ENCODE results near the gene C1orf159.
"Not testable (repeated sequence)": the region's sequence is repeated elsewhere in the genome, so short reads cannot be mapped to it uniquely, and the experiment has no call there.

C1orf159 gene

GRCh38 chr1:1101503-1101902 lies 14.4 kb downstream of the C1orf159 start:
- H3K4me3 ChIP-seq (ENCODE audit: low read depth, low read length), result no peak overlapping the region
- H3K79me2 ChIP-seq, result no peaks in the 10 kb centered on the region
- no peaks in the 10 kb centered on the region for H3K9me3 ChIP-seq (ENCODE audit: control insufficient read depth, low read length)
- TF ChIP-seq CTCF (IDR thresholded peaks at IDR 0.05), result no peak
- H3K4me2 ChIP-seq (ENCODE audit: low read length), result no peak overlapping the region
- H3K9ac ChIP-seq, result no peak overlapping the region
- H2AFZ ChIP-seq, result no peak overlapping the region
- H3K36me3 ChIP-seq (ENCODE audit: control insufficient read depth, insufficient read depth, low read length), result no peaks in the 10 kb centered on the region
- H3K27ac ChIP-seq, result no peak overlapping the region
- H3K4me1 ChIP-seq, result no peaks in the 10 kb centered on the region
- no peaks in the 10 kb centered on the region for H3K27me3 ChIP-seq (ENCODE audit: control insufficient read depth, insufficient read depth, low read length)

GRCh38 chr1:1100296-1100695 lies 15.6 kb downstream of the C1orf159 start:
- Histone ChIP-seq H3K4me3 (ENCODE audit: low read depth, low read length) (no peak overlapping the region), H3K79me2 (no peaks in the 10 kb centered on the region), H3K4me1 (no peaks in the 10 kb centered on the region), H3K27ac (no peak overlapping the region), H3K36me3 (ENCODE audit: control insufficient read depth, insufficient read depth, low read length) (no peaks in the 10 kb centered on the region), H3K9me3 (ENCODE audit: control insufficient read depth, low read length) (no peaks in the 10 kb centered on the region), H3K4me2 (ENCODE audit: low read length) (no peak overlapping the region), H3K27me3 (ENCODE audit: control insufficient read depth, insufficient read depth, low read length) (no peaks in the 10 kb centered on the region), H2AFZ (no peak overlapping the region), H3K9ac (no peak overlapping the region)
- no peak for TF ChIP-seq CTCF (IDR thresholded peaks at IDR 0.05)

DNA sequence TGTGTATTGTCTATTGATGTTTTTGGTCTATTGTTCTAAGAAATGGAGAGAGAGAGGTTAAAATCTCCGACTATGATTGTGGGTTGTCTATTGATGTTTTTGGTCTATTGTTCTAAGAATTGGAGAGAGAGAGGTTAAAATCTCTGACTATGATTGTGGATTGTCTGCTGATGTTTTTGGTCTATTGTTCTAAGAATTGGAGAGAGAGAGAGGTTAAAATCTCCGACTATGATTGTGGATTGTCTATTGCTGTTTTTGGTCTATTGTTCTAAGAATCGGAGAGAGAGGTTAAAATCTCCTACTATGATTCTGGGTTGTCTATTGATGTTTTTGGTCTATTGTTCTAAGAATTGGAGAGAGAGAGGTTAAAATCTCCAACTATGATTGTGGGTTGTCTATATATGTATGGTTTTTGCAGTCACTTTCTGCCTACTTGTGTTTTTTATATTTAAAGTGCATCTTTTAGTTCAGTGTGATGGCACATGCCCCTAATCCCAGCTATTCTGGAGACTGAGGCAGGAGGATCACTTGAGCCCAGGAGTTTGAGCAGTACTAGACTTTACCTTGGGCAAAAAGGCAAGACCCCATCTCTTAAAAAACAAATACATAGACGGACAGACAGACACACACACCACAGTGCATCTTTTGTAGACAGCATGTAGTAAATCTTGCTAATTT lies 16.2 kb downstream of the C1orf159 start:
- TF ChIP-seq CTCF (IDR thresholded peaks at IDR 0.05), result no peak
- H3K4me2 ChIP-seq (ENCODE audit: low read length), result no peak overlapping the region
- no peaks in the 10 kb centered on the region for H3K79me2 ChIP-seq
- H3K4me3 ChIP-seq (ENCODE audit: low read depth, low read length), result no peak overlapping the region
- no peak overlapping the region for H2AFZ ChIP-seq
- H3K27ac ChIP-seq, result no peak overlapping the region
- H3K9ac ChIP-seq, result no peak overlapping the region
- H3K4me1 ChIP-seq, result no peaks in the 10 kb centered on the region
- H3K27me3 ChIP-seq (ENCODE audit: control insufficient read depth, insufficient read depth, low read length), result no peaks in the 10 kb centered on the region
- no peaks in the 10 kb centered on the region for H3K36me3 ChIP-seq (ENCODE audit: control insufficient read depth, insufficient read depth, low read length)
- no peaks in the 10 kb centered on the region for H3K9me3 ChIP-seq (ENCODE audit: control insufficient read depth, low read length)

- Histone ChIP-seq H3K9ac (no peak overlapping the region), H3K4me2 (ENCODE audit: low read length) (no peak overlapping the region)
Observed at GRCh38 chr1:1098681-1099421, 17.0 kb downstream of the C1orf159 start.

DNA sequence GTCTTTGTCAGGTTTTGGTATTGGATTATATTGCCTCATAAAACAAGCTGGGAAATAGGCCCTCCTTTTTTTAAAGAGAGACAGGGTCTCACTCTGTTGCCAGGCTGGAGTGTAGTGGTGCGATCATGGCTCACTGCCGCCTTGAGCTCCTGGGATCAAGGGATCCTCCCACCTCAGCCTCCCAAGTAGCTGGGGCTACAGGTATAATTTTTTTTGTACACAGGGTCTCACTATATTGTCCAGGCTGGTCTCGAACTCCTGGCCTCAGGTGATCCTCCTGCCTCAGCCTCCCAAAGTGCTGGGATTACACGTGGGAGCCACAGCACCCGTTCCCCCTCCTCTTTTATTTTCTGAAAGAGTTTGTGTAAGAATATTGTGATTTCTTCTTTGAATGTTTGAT lies 19.8 kb downstream of the C1orf159 start:
- not testable (repeated sequence) for H3K4me3 ChIP-seq (ENCODE audit: low read depth, low read length); H3K9me3 ChIP-seq (ENCODE audit: control insufficient read depth, low read length); H3K9ac ChIP-seq; H3K27ac ChIP-seq; H3K4me1 ChIP-seq; H3K36me3 ChIP-seq (ENCODE audit: control insufficient read depth, insufficient read depth, low read length); H3K27me3 ChIP-seq (ENCODE audit: control insufficient read depth, insufficient read depth, low read length); H3K79me2 ChIP-seq; H2AFZ ChIP-seq; H3K4me2 ChIP-seq (ENCODE audit: low read length)

More at GRCh38 chr1:1098681-1099421, 17.0 kb downstream of the C1orf159 start:
- Histone ChIP-seq H2AFZ (no peak overlapping the region), H3K36me3 (ENCODE audit: control insufficient read depth, insufficient read depth, low read length) (no peaks in the 10 kb centered on the region), H3K27ac (no peak overlapping the region), H3K4me1 (no peaks in the 10 kb centered on the region), H3K4me3 (ENCODE audit: low read depth, low read length) (no peak overlapping the region), H3K27me3 (ENCODE audit: control insufficient read depth, insufficient read depth, low read length) (no peaks in the 10 kb centered on the region), H3K79me2 (no peaks in the 10 kb centered on the region), H3K9me3 (ENCODE audit: control insufficient read depth, low read length) (no peaks in the 10 kb centered on the region)
- no peak for TF ChIP-seq CTCF (IDR thresholded peaks at IDR 0.05)

Data from parathyroid adenoma (tissue), 2 donors.